Ovary (tissue), 3 donors: ENCODE results near the gene FBXL5.

Experiments
- CTCF ChIP-seq, 3 donors: fragments of 450-650 bp in 2 of 3; fragments of 200-600 bp in 1 of 3; IDR thresholded peaks; one replicate each; pipeline versions ENCODE4 v1.5.1 to v1.8.0; 2016 to 2022; ENCODE audit warnings: antibody characterized with exemption in 3 of 3, mild to moderate bottlenecking in 1 of 3
- POLR2A ChIP-seq: fragments of 450-650 bp; IDR thresholded peaks from one replicate; pipeline ENCODE4 v1.6.1; 2017; ENCODE audit warnings: antibody characterized with exemption, mild to moderate bottlenecking, moderate library complexity
- donor health status: DM: no; HTN: no; CAD: no.

- TF ChIP-seq CTCF (IDR thresholded peaks at IDR 0.05), result no peak
- TF ChIP-seq POLR2A, result no peak
Observed at GRCh38 chr4:15674046-15674445, 18.9 kb upstream of the FBXL5 start.
